ENCODE results near the gene NOP16.

- TF ChIP-seq GATA1 (IDR thresholded peaks at IDR 0.05; ENCODE audit: low read depth, low read length) (no peak), POLR2A (IDR thresholded peaks at IDR 0.05; ENCODE audit: low read length) (no peak)
Measured at GRCh38 chr5:176412517-176413254, 24.3 kb upstream of the NOP16 start.
